ENCODE data around the gene MAST1. TPM values are rescaled to one million over a fixed set of nuclear protein-coding genes. Genes with fewer than 3 reads are reported as not detected.

MAST1 gene
- total and polyA plus RNA-seq, 2 experiments from 2014 or later, result 0.20 to 0.54 TPM

DNA sequence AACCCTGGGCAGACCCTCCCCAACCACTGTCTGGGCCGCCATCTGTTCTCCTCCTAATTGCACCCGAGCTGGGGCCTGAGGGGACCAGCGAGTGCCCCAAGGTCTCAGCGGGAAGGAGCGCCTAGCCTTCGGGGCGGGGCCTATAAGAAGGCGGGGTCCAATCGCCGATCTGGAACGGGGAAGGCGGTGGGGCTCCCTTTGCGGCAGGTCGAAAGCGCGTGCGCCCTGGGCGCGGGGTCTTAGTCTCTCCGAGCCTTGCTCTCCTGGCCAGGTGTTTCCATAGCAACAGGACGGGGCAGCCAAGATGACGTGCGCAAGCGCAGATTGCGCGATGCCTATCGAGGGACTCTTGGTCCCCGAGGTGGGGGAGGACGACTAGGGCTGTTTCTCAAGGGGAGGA, 2.8 kb downstream of the MAST1 start:
- no peaks in the 10 kb centered on the region for H3K79me2 ChIP-seq
- no peak overlapping the region for H3K4me3 ChIP-seq
- H2AFZ ChIP-seq, result no peak overlapping the region
- no peak overlapping the region for H3K27ac ChIP-seq
- H3K9me2 ChIP-seq (replicated peaks; ENCODE audit: insufficient read depth), result no peaks in the 10 kb centered on the region
- no peaks in the 10 kb centered on the region for H3K9me3 ChIP-seq (ENCODE audit: low read depth)
- no peaks in the 10 kb centered on the region for H3K4me1 ChIP-seq (ENCODE audit: insufficient read depth)
- peak overlapping the region; percentile 77 for H3K4me2 ChIP-seq
- H3K27me3 ChIP-seq, result peaks cover 57% of the 10 kb centered on the region
- no peak for TF ChIP-seq EZH2 (IDR thresholded peaks at IDR 0.05; ENCODE audit: borderline replicate concordance)
- TF ChIP-seq EZH2phosphoT487 (IDR thresholded peaks at IDR 0.05; ENCODE audit: low read depth, severe bottlenecking, unreplicated experiment), result no peak
- TF ChIP-seq, protein P1, sequence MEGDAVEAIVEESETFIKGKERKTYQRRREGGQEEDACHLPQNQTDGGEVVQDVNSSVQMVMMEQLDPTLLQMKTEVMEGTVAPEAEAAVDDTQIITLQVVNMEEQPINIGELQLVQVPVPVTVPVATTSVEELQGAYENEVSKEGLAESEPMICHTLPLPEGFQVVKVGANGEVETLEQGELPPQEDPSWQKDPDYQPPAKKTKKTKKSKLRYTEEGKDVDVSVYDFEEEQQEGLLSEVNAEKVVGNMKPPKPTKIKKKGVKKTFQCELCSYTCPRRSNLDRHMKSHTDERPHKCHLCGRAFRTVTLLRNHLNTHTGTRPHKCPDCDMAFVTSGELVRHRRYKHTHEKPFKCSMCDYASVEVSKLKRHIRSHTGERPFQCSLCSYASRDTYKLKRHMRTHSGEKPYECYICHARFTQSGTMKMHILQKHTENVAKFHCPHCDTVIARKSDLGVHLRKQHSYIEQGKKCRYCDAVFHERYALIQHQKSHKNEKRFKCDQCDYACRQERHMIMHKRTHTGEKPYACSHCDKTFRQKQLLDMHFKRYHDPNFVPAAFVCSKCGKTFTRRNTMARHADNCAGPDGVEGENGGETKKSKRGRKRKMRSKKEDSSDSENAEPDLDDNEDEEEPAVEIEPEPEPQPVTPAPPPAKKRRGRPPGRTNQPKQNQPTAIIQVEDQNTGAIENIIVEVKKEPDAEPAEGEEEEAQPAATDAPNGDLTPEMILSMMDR (IDR thresholded peaks at IDR 0.05; ENCODE audit: poor library complexity), result no peak
- 1% methylated on average over 29 of the region's 29 CpGs for WGBS (ENCODE audit: low lambda C conversion rate, missing lambda C conversion rate)
- DNase-seq (ENCODE audit: low spot score), result peak; percentile 77
- no peaks in the 10 kb centered on the region for H3K36me3 ChIP-seq (replicated peaks; ENCODE audit: insufficient read depth, low read depth)
- no peaks in the 10 kb centered on the region for H4K20me1 ChIP-seq (ENCODE audit: insufficient read depth, poor library complexity, severe bottlenecking)

DNA sequence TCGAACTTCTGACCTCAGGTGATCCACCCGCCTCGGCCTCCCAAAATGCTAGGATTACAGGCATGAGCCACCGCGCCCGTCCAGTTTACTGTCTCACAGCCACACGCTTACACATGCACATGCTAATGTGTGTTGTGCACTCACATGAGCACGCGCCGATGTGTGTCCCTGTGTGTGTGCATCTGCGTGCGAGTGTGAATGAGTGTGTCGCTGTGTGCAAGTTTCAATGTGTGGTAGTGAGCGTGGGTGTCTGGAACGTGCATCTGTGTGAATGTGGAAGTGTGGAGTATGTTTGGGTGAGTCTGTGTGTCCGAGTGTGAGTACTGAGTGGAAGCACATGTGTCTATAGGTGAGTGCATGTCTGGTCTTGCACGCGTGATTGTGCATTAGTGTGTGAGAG, 4.2 kb downstream of the MAST1 start:
- TF ChIP-seq, protein P1 (IDR thresholded peaks at IDR 0.05; ENCODE audit: poor library complexity), result no peak
- TF ChIP-seq EZH2phosphoT487 (IDR thresholded peaks at IDR 0.05; ENCODE audit: low read depth, severe bottlenecking, unreplicated experiment), result no peak
- TF ChIP-seq EZH2 (IDR thresholded peaks at IDR 0.05; ENCODE audit: borderline replicate concordance), result no peak
- no peak overlapping the region for H3K27ac ChIP-seq
- no peaks in the 10 kb centered on the region for H3K36me3 ChIP-seq (replicated peaks; ENCODE audit: insufficient read depth, low read depth)
- no peak overlapping the region for H2AFZ ChIP-seq
- 96% methylated on average over 18 of the region's 18 CpGs for WGBS (ENCODE audit: low lambda C conversion rate, missing lambda C conversion rate)
- H3K4me2 ChIP-seq, result no peak overlapping the region
- H3K9me3 ChIP-seq (ENCODE audit: low read depth), result no peaks in the 10 kb centered on the region
- no peaks in the 10 kb centered on the region for H4K20me1 ChIP-seq (ENCODE audit: insufficient read depth, poor library complexity, severe bottlenecking)
- H3K27me3 ChIP-seq, result peaks cover 43% of the 10 kb centered on the region
- H3K79me2 ChIP-seq, result no peaks in the 10 kb centered on the region
- H3K9me2 ChIP-seq (replicated peaks; ENCODE audit: insufficient read depth), result no peaks in the 10 kb centered on the region
- H3K4me3 ChIP-seq, result no peak overlapping the region
- H3K4me1 ChIP-seq (ENCODE audit: insufficient read depth), result no peaks in the 10 kb centered on the region
- DNase-seq (ENCODE audit: low spot score), result no peak

DNA sequence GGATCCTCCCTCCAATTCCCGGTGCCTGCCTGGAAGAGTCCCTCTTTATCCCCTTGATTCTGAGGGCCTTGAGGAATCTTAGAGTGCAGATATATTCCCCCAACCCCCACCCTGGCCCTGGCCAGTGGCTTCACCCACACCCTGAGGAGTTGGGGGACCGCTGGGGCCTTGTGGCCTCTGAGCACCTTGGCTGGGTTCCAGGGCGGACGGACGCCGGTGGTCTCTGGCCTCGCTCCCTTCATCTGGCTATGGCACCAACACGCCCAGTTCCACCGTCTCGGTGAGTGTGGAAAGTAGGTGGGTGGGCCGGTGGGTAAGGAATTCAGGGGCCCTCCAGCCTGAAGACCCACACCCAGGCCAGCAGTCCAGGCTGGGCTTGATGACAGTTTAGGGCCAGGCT, 5.0 kb downstream of the MAST1 start:
- H3K27me3 ChIP-seq, result peaks cover 38% of the 10 kb centered on the region
- no peak for TF ChIP-seq EZH2 (IDR thresholded peaks at IDR 0.05; ENCODE audit: borderline replicate concordance)
- no peak for TF ChIP-seq EZH2phosphoT487 (IDR thresholded peaks at IDR 0.05; ENCODE audit: low read depth, severe bottlenecking, unreplicated experiment)
- TF ChIP-seq, protein P1 (IDR thresholded peaks at IDR 0.05; ENCODE audit: poor library complexity), result no peak
- H4K20me1 ChIP-seq (ENCODE audit: insufficient read depth, poor library complexity, severe bottlenecking), result no peaks in the 10 kb centered on the region
- no peaks in the 10 kb centered on the region for H3K9me3 ChIP-seq (ENCODE audit: low read depth)
- no peak overlapping the region for H2AFZ ChIP-seq
- WGBS (ENCODE audit: low lambda C conversion rate, missing lambda C conversion rate), result 89% methylated on average over 11 of the region's 11 CpGs
- no peak overlapping the region for H3K27ac ChIP-seq
- no peaks in the 10 kb centered on the region for H3K36me3 ChIP-seq (replicated peaks; ENCODE audit: insufficient read depth, low read depth)
- H3K4me2 ChIP-seq, result no peak overlapping the region
- no peak overlapping the region for H3K4me3 ChIP-seq
- H3K9me2 ChIP-seq (replicated peaks; ENCODE audit: insufficient read depth), result no peaks in the 10 kb centered on the region
- no peaks in the 10 kb centered on the region for H3K4me1 ChIP-seq (ENCODE audit: insufficient read depth)
- no peaks in the 10 kb centered on the region for H3K79me2 ChIP-seq
- DNase-seq (ENCODE audit: low spot score), result no peak

Measured in hepatocyte (in vitro differentiated cells).